SH-SY5Y (cell line): Measurements from ENCODE around the gene AIMP2.
"Not testable (repeated sequence)": the region's sequence is repeated elsewhere in the genome, so short reads cannot be mapped to it uniquely, and the experiment has no call there.

ENCODE experiments used
- GATA2 ChIP-seq: IDR thresholded peaks from 2 replicates; pipeline ENCODE4 v1.6.1; 2011; ENCODE audit warnings: mild to moderate bottlenecking, low read depth, low read length
- GATA3 ChIP-seq: IDR thresholded peaks from 2 replicates; pipeline ENCODE4 v1.6.1; 2011; ENCODE audit warnings: low read depth, mild to moderate bottlenecking, low read length, moderate library complexity

- not testable (repeated sequence) for TF ChIP-seq GATA3, GATA2
Observed at GRCh38 chr7:5970347-5970911, 38.6 kb upstream of the AIMP2 start, which contains the start of gene RSPH10B.
